AG09319 (cell line): ENCODE results near the gene TINCR.

Source experiments
- DNase-seq: peaks from one replicate; pipeline ENCODE4 v3.0.0-alpha.2; 2010; ENCODE audit warnings: low read depth; ENCODE audit errors: extremely low read depth
- CTCF ChIP-seq: IDR thresholded peaks from 2 replicates; pipeline ENCODE4 v1.5.1; 2011; ENCODE audit warnings: low read depth, mild to moderate bottlenecking, inconsistent platforms, low read length, moderate library complexity

TINCR gene

DNA sequence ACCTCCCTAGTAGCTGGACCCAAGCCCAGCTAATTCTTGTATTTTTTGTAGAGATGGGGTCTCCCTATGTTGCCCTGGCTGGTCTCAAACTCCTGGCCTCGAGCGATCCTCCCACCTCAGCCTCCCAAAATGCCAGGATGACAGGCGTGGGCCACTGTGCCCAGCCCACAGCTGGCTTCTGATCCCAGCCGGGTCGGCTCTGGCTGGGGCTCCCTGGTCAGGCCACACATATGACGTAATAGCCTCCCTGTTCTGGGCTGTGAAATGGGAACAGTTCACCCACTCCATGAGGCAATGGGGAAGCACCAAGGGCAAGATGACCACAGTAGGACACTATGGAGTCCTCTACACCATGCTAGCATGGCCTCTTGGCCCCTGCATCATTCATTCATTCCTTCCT is 41.1 kb downstream of the TINCR start:
- no peak for DNase-seq
- no peak for TF ChIP-seq CTCF

GRCh38 chr19:5524081-5524480 is 43.7 kb downstream of the TINCR start:
- no peak for TF ChIP-seq CTCF
- no peak for DNase-seq

DNA sequence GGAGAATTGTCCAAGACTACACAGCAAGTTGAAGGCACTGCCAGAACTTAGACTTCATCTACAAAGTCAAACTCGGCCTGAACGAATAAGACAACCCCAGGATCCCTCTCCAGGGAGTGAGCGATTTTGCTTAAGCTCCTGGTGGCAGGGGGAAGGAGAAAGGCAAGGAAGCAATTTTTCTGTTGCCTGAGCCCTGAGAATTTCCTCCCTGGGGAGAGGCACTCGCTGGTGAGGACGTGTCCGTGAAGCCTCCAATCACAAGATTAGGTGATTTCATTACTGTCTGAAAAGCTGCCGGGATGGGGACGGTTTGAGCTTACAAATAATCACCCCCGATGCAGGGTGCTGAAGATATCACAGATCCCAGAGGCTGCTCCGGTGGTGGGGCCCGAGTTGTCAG is 45.6 kb downstream of the TINCR start:
- DNase-seq = no peak

GRCh38 chr19:5520501-5520900 is 47.3 kb downstream of the TINCR start:
- no peak for TF ChIP-seq CTCF
- no peak for DNase-seq

More for the DNA sequence above, 45.6 kb downstream of the TINCR start:
- TF ChIP-seq CTCF = no peak

DNA sequence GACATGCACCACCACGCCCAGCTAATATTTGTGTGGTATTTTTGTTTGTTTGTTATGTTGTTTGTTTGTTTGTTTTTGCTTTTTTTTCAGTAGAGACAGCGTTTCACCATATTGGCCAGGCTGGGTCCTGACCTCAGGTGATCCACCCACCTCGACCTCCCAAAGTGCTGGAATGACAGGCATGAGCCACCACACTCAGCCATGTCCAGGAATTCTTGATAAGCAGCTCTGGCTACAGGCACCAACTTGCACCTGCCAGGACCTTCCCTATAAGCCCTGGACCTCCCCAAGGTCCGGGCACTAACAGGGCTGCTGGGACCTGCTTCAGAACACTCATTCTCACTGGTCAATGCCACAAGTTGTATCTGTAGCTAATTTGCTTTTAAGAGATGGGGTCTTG is 48.7 kb downstream of the TINCR start:
- no peak for TF ChIP-seq CTCF
- no peak for DNase-seq

DNA sequence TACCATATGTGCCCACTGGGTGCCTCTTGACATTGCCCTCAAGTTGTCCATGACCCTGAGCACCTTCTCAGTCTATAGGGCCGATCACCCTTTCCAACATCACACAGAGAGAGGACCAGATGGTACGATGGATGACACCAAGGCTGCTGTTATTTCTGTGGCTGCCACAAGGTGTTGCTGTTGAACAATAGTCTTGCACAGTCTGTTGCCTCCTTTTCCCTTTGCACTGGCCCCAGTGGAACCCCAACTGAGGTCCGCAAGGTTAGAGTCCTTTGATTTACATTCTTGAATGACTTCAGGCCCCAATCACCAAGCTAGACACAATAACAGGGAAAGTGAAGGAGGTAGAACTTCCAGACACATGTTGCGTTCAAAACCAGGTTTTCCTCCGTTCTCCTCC is 52.0 kb downstream of the TINCR start:
- no peak for TF ChIP-seq CTCF
- no peak for DNase-seq

DNA sequence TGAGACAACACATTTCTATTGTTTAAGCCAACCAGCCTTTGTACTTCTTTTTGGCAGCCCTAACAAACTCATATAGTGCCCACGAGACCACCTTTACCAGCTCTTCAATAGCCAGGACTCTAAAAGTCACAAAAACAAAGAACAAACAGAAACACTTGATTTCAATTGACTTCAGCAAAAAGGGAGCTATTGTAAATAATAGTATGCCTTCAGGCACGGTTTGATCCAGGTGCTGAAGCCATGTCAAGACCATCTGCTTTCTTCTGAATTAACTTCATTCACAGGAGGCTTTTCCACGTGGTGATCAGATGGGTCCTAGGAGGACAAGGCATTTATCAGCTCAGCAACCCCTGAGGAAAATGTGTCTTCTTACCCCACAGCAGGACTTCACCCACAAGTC is 53.8 kb downstream of the TINCR start:
- no peak for DNase-seq
- TF ChIP-seq CTCF = no peak
